Activated CD4-positive, alpha-beta T cell treated with anti-CD3 and anti-CD28 coated beads for 48 hours (primary cell): Measurements from ENCODE around the gene LCN9.

Experiments
- DNase-seq: peaks from one replicate; pipeline ENCODE4 v3.0.0-alpha.2; 2020

Gene LCN9

GRCh38 chr9:135673941-135674340 is 10.8 kb downstream of the LCN9 start:
- no peak for DNase-seq

GRCh38 chr9:135674977-135675376 is 11.9 kb downstream of the LCN9 start:
- DNase-seq, result no peak

- DNase-seq, result no peak
Measured at GRCh38 chr9:135676891-135677290, 13.8 kb downstream of the LCN9 start.

- no peak for DNase-seq
Measured at GRCh38 chr9:135677641-135678168, 14.6 kb downstream of the LCN9 start.

- DNase-seq, result no peak
Measured at GRCh38 chr9:135678236-135679017, 15.3 kb downstream of the LCN9 start.

- DNase-seq, result no peak
Measured at GRCh38 chr9:135680056-135680455, 16.9 kb downstream of the LCN9 start.

GRCh38 chr9:135681161-135681560 is 18.1 kb downstream of the LCN9 start:
- DNase-seq, result no peak

- no peak for DNase-seq
Measured at GRCh38 chr9:135683401-135684034, 20.4 kb downstream of the LCN9 start.

GRCh38 chr9:135684691-135685090 is 21.6 kb downstream of the LCN9 start:
- DNase-seq, result no peak

- no peak for DNase-seq
Measured at GRCh38 chr9:135687216-135687615, 24.1 kb downstream of the LCN9 start.

- DNase-seq, result no peak
Measured at GRCh38 chr9:135689011-135689410, 25.9 kb downstream of the LCN9 start.

GRCh38 chr9:135690836-135691570 is 27.9 kb downstream of the LCN9 start:
- no peak for DNase-seq

GRCh38 chr9:135692410-135692809 is 29.3 kb downstream of the LCN9 start:
- no peak for DNase-seq

- DNase-seq, result no peak
Measured at GRCh38 chr9:135693265-135693664, 30.2 kb downstream of the LCN9 start.

GRCh38 chr9:135693771-135694170 is 30.7 kb downstream of the LCN9 start:
- DNase-seq, result no peak

GRCh38 chr9:135694414-135694813 is 31.3 kb downstream of the LCN9 start:
- no peak for DNase-seq

- DNase-seq, result no peak
Measured at GRCh38 chr9:135695036-135695435, 31.9 kb downstream of the LCN9 start.

- no peak for DNase-seq
Measured at GRCh38 chr9:135695642-135696041, 32.5 kb downstream of the LCN9 start.

GRCh38 chr9:135696446-135696845 is 33.3 kb downstream of the LCN9 start:
- DNase-seq, result no peak

GRCh38 chr9:135697226-135697625 is 34.1 kb downstream of the LCN9 start:
- DNase-seq, result no peak

- no peak for DNase-seq
Measured at GRCh38 chr9:135698236-135698635, 35.1 kb downstream of the LCN9 start.

GRCh38 chr9:135698767-135699166 is 35.7 kb downstream of the LCN9 start:
- DNase-seq, result no peak

- no peak for DNase-seq
Measured at GRCh38 chr9:135699440-135699839, 36.3 kb downstream of the LCN9 start, which contains the start of gene SOHLH1. Gene SOHLH1 (minus strand): TSS chr9:135699481. CDS start chr9:135699467, 14 bp downstream.

- no peak for DNase-seq
Measured at GRCh38 chr9:135700525-135700924, 37.4 kb downstream of the LCN9 start.
